CD8-positive, alpha-beta memory T cell (primary cell): ENCODE data around the gene FAM81B. TPM values are rescaled to one million over a fixed set of nuclear protein-coding genes. Genes with fewer than 3 reads are reported as not detected.
"Not testable (repeated sequence)": the region's sequence is repeated elsewhere in the genome, so short reads cannot be mapped to it uniquely, and the experiment has no call there.

Experiments
- CTCF ChIA-PET: fragments of 350-600 bp; sonication (Branson Sonifier 250); formaldehyde crosslinking; loops from one replicate; lab custom pipeline; 2021; ENCODE audit warnings: antibody characterized with exemption; lab: Charles Lee
- POLR2A ChIA-PET: fragments of 350-600 bp; sonication (Branson Sonifier 250); formaldehyde crosslinking; loops from one replicate; lab custom pipeline; 2021; ENCODE audit warnings: antibody characterized with exemption; lab: Charles Lee
- DNase-seq, 5 donors: peaks; one replicate each; pipeline versions ENCODE4 v3.0.0 to v3.0.0-alpha.2; 2020 to 2022; ENCODE audit warnings: mixed read lengths in 1 of 5
- H3K27ac ChIP-seq: one replicate; pipeline ENCODE4 v1.7.0; 2013; ENCODE audit warnings: low read depth, mild to moderate bottlenecking, low read length, moderate library complexity
- H3K27me3 ChIP-seq: 2 replicates; pipeline ENCODE4 v1.7.0; 2013; ENCODE audit warnings: low read length, mild to moderate bottlenecking; ENCODE audit not compliant: insufficient read depth, poor library complexity, severe bottlenecking
- H3K36me3 ChIP-seq: 2 replicates; pipeline ENCODE4 v1.7.0; 2013; ENCODE audit warnings: mild to moderate bottlenecking, low read length, moderate library complexity; ENCODE audit not compliant: insufficient read depth
- H3K4me1 ChIP-seq: 2 replicates; pipeline ENCODE4 v1.7.0; 2013; ENCODE audit warnings: mild to moderate bottlenecking, low read length, moderate library complexity; ENCODE audit not compliant: insufficient read depth
- H3K4me3 ChIP-seq: 2 replicates; pipeline ENCODE4 v1.7.0; 2013; ENCODE audit warnings: mild to moderate bottlenecking, low read length
- H3K9me3 ChIP-seq: 2 replicates; pipeline ENCODE4 v1.7.0; 2013; ENCODE audit warnings: mild to moderate bottlenecking, low read length
- H3K27ac Mint-ChIP-seq, 8 donors: one replicate each; pipeline ENCODE4 v1.8.0; 2020 to 2021; ENCODE audit warnings: mixed read lengths in 8 of 8, mild to moderate bottlenecking in 6 of 8, inconsistent platforms in 3 of 8, moderate library complexity in 3 of 8
- H3K27me3 Mint-ChIP-seq, 2 donors: one replicate each; pipeline ENCODE4 v1.8.0; 2020 to 2021; ENCODE audit warnings: mixed read lengths in 2 of 2, mild to moderate bottlenecking in 1 of 2, moderate library complexity in 1 of 2
- H3K36me3 Mint-ChIP-seq, 3 donors: one replicate each; pipeline ENCODE4 v1.8.0; 2020 to 2021; ENCODE audit warnings: mixed read lengths in 3 of 3, inconsistent platforms in 1 of 3, mild to moderate bottlenecking in 1 of 3
- H3K4me1 Mint-ChIP-seq, 3 donors: one replicate each; pipeline ENCODE4 v1.8.0; 2020 to 2021; ENCODE audit warnings: mixed read lengths in 3 of 3, inconsistent platforms in 1 of 3, mild to moderate bottlenecking in 1 of 3
- H3K4me3 Mint-ChIP-seq, 7 donors: one replicate each; pipeline ENCODE4 v1.8.0; 2020 to 2021; ENCODE audit warnings: mixed read lengths in 7 of 7, mild to moderate bottlenecking in 6 of 7, moderate library complexity in 4 of 7, inconsistent platforms in 2 of 7
- H3K9me3 Mint-ChIP-seq, 5 donors: one replicate each; pipeline ENCODE4 v1.8.0; 2020 to 2022; ENCODE audit warnings: mixed read lengths in 5 of 5, mild to moderate bottlenecking in 3 of 5, moderate library complexity in 2 of 5, inconsistent platforms in 1 of 5
- polyA plus RNA-seq: library from polyadenylated mRNA; unstranded; fragments of 300-500 nt; fragmentation: Illumina TruSeq; gene quantifications from one replicate; pipeline ENCODE4 v1.2.3, GENCODE V29; 2021
- total RNA-seq, 2 experiments: library from RNA; stranded (reverse); gene quantifications; one replicate each; pipeline ENCODE4 v1.2.3, GENCODE V29; 2021

FAM81B gene
- total RNA-seq (not detected), polyA plus RNA-seq (not detected)

GRCh38 chr5:95390812-95391492, at the start of gene FAM81B:
FAM81B (plus strand) TSS chr5:95391366; CDS start chr5:95391390, 24 bp downstream.
- no peak within 1 kb of the TSS for H3K4me3 Mint-ChIP-seq
- H3K27me3 Mint-ChIP-seq, result peaks cover 9 to 15% of the 10 kb centered on the region in 2 donors
- Histone ChIP-seq H3K4me1 (no peaks in the 10 kb centered on the region), H3K27ac (no peak within 1 kb of the TSS), H3K27me3 (no peaks in the 10 kb centered on the region), H3K4me3 (no peak within 1 kb of the TSS), H3K36me3 (no peaks in the 10 kb centered on the region), H3K9me3 (no peaks in the 10 kb centered on the region)
- DNase-seq, result no peak
- H3K36me3 Mint-ChIP-seq, result no peaks in the 10 kb centered on the region
- POLR2A ChIA-PET, result no interaction called here
- H3K27ac Mint-ChIP-seq, result no peak within 1 kb of the TSS
- H3K9me3 Mint-ChIP-seq, result peaks cover 0 to 4% (median 2%) of the 10 kb centered on the region in 5 donors
- H3K4me1 Mint-ChIP-seq, result no peaks in the 10 kb centered on the region
- CTCF ChIA-PET, result no interaction called here

GRCh38 chr5:95341444-95341843, 49.7 kb upstream of the FAM81B start:
- H3K4me1 Mint-ChIP-seq, H3K27ac Mint-ChIP-seq, H3K4me3 ChIP-seq, H3K36me3 Mint-ChIP-seq, DNase-seq, H3K4me3 Mint-ChIP-seq, CTCF ChIA-PET, H3K4me1 ChIP-seq, H3K27me3 ChIP-seq, H3K27me3 Mint-ChIP-seq, POLR2A ChIA-PET, H3K27ac ChIP-seq, H3K9me3 ChIP-seq, H3K36me3 ChIP-seq: not testable (repeated sequence)
- H3K9me3 Mint-ChIP-seq, result peaks cover 0 to 13% (median 5%) of the 10 kb centered on the region in 5 donors

- H3K27me3 ChIP-seq, result no peaks in the 10 kb centered on the region
- Mint-ChIP-seq H3K27me3 (peaks cover 0 to 2% of the 10 kb centered on the region in 2 donors), H3K4me1 (no peaks in the 10 kb centered on the region), H3K36me3 (no peaks in the 10 kb centered on the region), H3K27ac (no peak overlapping the region), H3K9me3 (peaks cover 0 to 4% (median 0%) of the 10 kb centered on the region in 5 donors), H3K4me3 (no peak overlapping the region)
- no peaks in the 10 kb centered on the region for H3K4me1 ChIP-seq
- CTCF ChIA-PET, result no interaction called here
- POLR2A ChIA-PET, result no interaction called here
- DNase-seq, result no peak
- no peaks in the 10 kb centered on the region for H3K9me3 ChIP-seq
- no peak overlapping the region for H3K27ac ChIP-seq
- no peaks in the 10 kb centered on the region for H3K36me3 ChIP-seq
- no peak overlapping the region for H3K4me3 ChIP-seq
Observed at GRCh38 chr5:95347506-95348120, 43.6 kb upstream of the FAM81B start.

GRCh38 chr5:95350631-95351030, 40.5 kb upstream of the FAM81B start:
- no peak for DNase-seq
- Histone ChIP-seq H3K9me3 (no peaks in the 10 kb centered on the region), H3K27me3 (no peaks in the 10 kb centered on the region), H3K36me3 (no peaks in the 10 kb centered on the region), H3K27ac (no peak overlapping the region), H3K4me3 (no peak overlapping the region), H3K4me1 (no peaks in the 10 kb centered on the region)
- Mint-ChIP-seq H3K36me3 (no peaks in the 10 kb centered on the region), H3K4me1 (no peaks in the 10 kb centered on the region), H3K4me3 (no peak overlapping the region), H3K27me3 (peaks cover 0 to 4% of the 10 kb centered on the region in 2 donors), H3K27ac (no peak overlapping the region), H3K9me3 (peaks cover 0 to 3% (median 0%) of the 10 kb centered on the region in 5 donors)
- CTCF ChIA-PET, result no interaction called here
- POLR2A ChIA-PET, result no interaction called here

GRCh38 chr5:95352691-95353090, 38.5 kb upstream of the FAM81B start:
- Histone ChIP-seq H3K4me3 (no peak overlapping the region), H3K36me3 (no peaks in the 10 kb centered on the region), H3K27ac (no peak overlapping the region), H3K9me3 (no peaks in the 10 kb centered on the region), H3K27me3 (no peaks in the 10 kb centered on the region), H3K4me1 (no peaks in the 10 kb centered on the region)
- ChIA-PET POLR2A (no interaction called here), CTCF (no interaction called here)
- peaks cover 0 to 3% (median 0%) of the 10 kb centered on the region in 5 donors for H3K9me3 Mint-ChIP-seq
- H3K27me3 Mint-ChIP-seq, result peaks cover 2 to 7% of the 10 kb centered on the region in 2 donors
- H3K36me3 Mint-ChIP-seq, result no peaks in the 10 kb centered on the region
- no peak for DNase-seq
- H3K4me1 Mint-ChIP-seq, result no peaks in the 10 kb centered on the region
- H3K4me3 Mint-ChIP-seq, result no peak overlapping the region
- H3K27ac Mint-ChIP-seq, result no peak overlapping the region

GRCh38 chr5:95358320-95358719, 32.8 kb upstream of the FAM81B start:
- H3K27ac Mint-ChIP-seq, result no peak overlapping the region
- no peak overlapping the region for H3K4me3 Mint-ChIP-seq
- no peaks in the 10 kb centered on the region for H3K9me3 ChIP-seq
- H3K36me3 ChIP-seq, result no peaks in the 10 kb centered on the region
- ChIA-PET CTCF (no interaction called here), POLR2A (no interaction called here)
- no peak overlapping the region for H3K27ac ChIP-seq
- H3K4me1 ChIP-seq, result no peaks in the 10 kb centered on the region
- no peaks in the 10 kb centered on the region for H3K36me3 Mint-ChIP-seq
- H3K27me3 Mint-ChIP-seq, result peaks cover 2 to 11% of the 10 kb centered on the region in 2 donors
- peaks cover 0 to 6% (median 4%) of the 10 kb centered on the region in 5 donors for H3K9me3 Mint-ChIP-seq
- H3K27me3 ChIP-seq, result no peaks in the 10 kb centered on the region
- no peaks in the 10 kb centered on the region for H3K4me1 Mint-ChIP-seq
- DNase-seq, result no peak
- H3K4me3 ChIP-seq, result no peak overlapping the region

- peaks cover 0 to 11% of the 10 kb centered on the region in 2 donors for H3K27me3 Mint-ChIP-seq
- CTCF ChIA-PET, result no interaction called here
- Histone ChIP-seq H3K4me3 (no peak overlapping the region), H3K36me3 (no peaks in the 10 kb centered on the region), H3K4me1 (no peaks in the 10 kb centered on the region), H3K27ac (no peak overlapping the region), H3K9me3 (no peaks in the 10 kb centered on the region), H3K27me3 (no peaks in the 10 kb centered on the region)
- H3K4me3 Mint-ChIP-seq, result no peak overlapping the region
- no peaks in the 10 kb centered on the region for H3K4me1 Mint-ChIP-seq
- no peaks in the 10 kb centered on the region for H3K36me3 Mint-ChIP-seq
- POLR2A ChIA-PET, result no interaction called here
- no peak overlapping the region for H3K27ac Mint-ChIP-seq
- peaks cover 0 to 6% (median 4%) of the 10 kb centered on the region in 5 donors for H3K9me3 Mint-ChIP-seq
- DNase-seq, result no peak
Observed at GRCh38 chr5:95358848-95359247, 32.3 kb upstream of the FAM81B start.

GRCh38 chr5:95360667-95361066, 30.5 kb upstream of the FAM81B start:
- H3K4me3 ChIP-seq, H3K27ac Mint-ChIP-seq, H3K9me3 ChIP-seq, H3K36me3 ChIP-seq, DNase-seq, H3K36me3 Mint-ChIP-seq, H3K4me1 ChIP-seq, CTCF ChIA-PET, H3K4me3 Mint-ChIP-seq, H3K4me1 Mint-ChIP-seq, H3K27me3 ChIP-seq, H3K27ac ChIP-seq, POLR2A ChIA-PET: not testable (repeated sequence)
- peaks cover 6 to 11% of the 10 kb centered on the region in 2 donors for H3K27me3 Mint-ChIP-seq
- peaks cover 3 to 10% (median 8%) of the 10 kb centered on the region in 5 donors for H3K9me3 Mint-ChIP-seq
